Right lobe of liver (tissue), 4 donors: ENCODE data around the gene SLCO4A1.

Experiments
- CTCF ChIP-seq, 4 donors: fragments of 200-600 bp in 3 of 4; fragments of 450-650 bp in 1 of 4; IDR thresholded peaks; one replicate each; pipeline versions ENCODE4 v1.5.1 to v1.8.0; 2016 to 2022; ENCODE audit warnings: antibody characterized with exemption in 4 of 4, mild to moderate bottlenecking in 2 of 4
- POLR2A ChIP-seq: fragments of 450-650 bp; IDR thresholded peaks from one replicate; pipeline ENCODE4 v1.6.1; 2017; ENCODE audit warnings: antibody characterized with exemption, mild to moderate bottlenecking
- donor health status: DM: no; HTN: no; CAD: no.
- donor health status: DM: no; HTN: no; CAD: no.
- donor health status: DM: no; HTN: yes; CAD: no.

- TF ChIP-seq CTCF (IDR thresholded peaks at IDR 0.05) (no peak), POLR2A (no peak)
Measured at GRCh38 chr20:62638679-62639406, 3.5 kb upstream of the SLCO4A1 start.
